ENCODE results near the gene KERA. TPM values are rescaled to one million over a fixed set of nuclear protein-coding genes. Genes with fewer than 3 reads are reported as not detected.

KERA gene, protein sequence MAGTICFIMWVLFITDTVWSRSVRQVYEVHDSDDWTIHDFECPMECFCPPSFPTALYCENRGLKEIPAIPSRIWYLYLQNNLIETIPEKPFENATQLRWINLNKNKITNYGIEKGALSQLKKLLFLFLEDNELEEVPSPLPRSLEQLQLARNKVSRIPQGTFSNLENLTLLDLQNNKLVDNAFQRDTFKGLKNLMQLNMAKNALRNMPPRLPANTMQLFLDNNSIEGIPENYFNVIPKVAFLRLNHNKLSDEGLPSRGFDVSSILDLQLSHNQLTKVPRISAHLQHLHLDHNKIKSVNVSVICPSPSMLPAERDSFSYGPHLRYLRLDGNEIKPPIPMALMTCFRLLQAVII
- not detected in 2 replicates for total RNA-seq

DNA sequence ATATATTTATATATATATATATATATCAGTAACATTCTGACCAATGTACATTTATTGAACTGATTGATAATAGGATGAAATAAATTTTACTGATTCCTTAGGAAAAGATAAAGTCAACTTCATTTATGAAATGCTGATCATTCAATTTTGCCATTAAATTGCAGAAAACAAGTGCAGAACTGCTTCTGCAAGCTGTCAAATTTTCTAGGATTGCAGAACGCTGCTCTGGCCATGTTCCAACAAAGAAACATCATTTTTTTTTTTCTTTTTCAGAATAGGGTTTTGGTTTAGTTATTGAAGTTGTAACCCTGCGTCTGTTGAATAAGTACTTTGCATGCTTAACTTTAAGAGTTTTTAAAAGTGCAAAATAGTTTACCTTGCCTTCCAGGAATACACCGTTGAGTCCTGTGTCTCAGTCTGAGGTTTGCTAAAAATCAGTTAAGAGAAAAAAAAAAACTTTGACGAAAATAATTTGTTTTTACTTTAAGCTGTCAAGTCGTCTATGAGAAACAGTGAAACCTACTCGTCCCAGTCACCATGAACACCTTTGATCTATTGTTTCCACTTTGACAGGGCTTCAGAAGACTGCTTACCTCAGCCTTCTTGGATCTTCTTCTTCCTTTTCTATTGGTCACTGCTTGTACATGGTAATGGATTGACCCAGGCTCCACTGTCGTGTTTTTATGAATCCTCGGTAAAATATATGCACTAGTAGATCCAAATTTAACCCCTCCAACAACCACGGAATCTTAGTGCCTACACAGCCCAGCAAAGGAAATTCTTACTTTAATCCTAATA is at the start of gene KERA:
TSS of gene KERA (minus strand) at position 657 of the 798 bp plus-strand sequence. CDS start 1,743 bp downstream, outside the sequence.
- H3K4me3 ChIP-seq (ENCODE audit: low read depth, low read length): no peak within 1 kb of the TSS
- DNase-seq (ENCODE audit: low read depth): no peak
- TF ChIP-seq, protein P1, sequence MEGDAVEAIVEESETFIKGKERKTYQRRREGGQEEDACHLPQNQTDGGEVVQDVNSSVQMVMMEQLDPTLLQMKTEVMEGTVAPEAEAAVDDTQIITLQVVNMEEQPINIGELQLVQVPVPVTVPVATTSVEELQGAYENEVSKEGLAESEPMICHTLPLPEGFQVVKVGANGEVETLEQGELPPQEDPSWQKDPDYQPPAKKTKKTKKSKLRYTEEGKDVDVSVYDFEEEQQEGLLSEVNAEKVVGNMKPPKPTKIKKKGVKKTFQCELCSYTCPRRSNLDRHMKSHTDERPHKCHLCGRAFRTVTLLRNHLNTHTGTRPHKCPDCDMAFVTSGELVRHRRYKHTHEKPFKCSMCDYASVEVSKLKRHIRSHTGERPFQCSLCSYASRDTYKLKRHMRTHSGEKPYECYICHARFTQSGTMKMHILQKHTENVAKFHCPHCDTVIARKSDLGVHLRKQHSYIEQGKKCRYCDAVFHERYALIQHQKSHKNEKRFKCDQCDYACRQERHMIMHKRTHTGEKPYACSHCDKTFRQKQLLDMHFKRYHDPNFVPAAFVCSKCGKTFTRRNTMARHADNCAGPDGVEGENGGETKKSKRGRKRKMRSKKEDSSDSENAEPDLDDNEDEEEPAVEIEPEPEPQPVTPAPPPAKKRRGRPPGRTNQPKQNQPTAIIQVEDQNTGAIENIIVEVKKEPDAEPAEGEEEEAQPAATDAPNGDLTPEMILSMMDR (conservative IDR thresholded peaks at IDR 0.05; ENCODE audit: low read depth, low read length): no peak

DNA sequence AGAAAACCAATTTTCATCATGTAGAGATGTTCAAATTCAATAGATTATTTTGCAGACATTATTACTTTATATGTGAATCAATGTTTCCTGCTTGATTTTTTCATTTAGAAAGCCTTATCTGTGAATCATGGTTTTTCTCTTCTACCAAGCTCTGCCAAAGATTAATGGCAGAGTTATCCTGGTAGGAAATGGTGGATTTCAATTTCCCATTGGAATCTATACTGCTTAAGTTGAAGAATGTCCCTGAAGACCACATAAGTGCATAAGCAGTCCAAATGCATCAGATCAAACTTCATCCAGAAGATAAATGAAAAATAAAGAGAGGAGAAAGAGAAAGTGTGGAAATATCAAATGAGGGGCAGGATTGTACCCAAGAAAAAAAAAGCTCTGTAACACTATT is 48.5 kb upstream of the KERA start:
- TF ChIP-seq, protein P1 (conservative IDR thresholded peaks at IDR 0.05; ENCODE audit: low read depth, low read length): no peak
- DNase-seq (ENCODE audit: low read depth): no peak
- no peak overlapping the region for H3K4me3 ChIP-seq (ENCODE audit: low read depth, low read length)

DNA sequence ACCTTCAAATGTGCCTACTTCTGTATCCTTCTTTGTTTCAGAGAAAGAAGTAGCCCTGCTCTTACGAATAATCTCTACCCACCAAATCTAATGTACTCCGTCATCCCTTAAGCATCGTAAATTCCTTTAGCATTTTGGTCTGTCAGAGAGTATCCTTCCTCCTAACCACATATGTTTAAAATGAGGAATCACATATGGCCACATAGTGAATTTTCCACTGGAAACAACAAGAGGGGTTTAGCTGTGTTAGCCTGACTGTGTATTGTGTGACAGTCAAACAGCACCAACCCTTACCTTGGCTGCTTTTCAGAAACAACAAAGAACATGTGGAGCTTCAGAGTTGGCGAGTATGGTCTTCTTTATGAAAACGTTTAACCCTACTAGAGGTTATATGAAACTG is 48.0 kb upstream of the KERA start:
- TF ChIP-seq, protein P1 (conservative IDR thresholded peaks at IDR 0.05; ENCODE audit: low read depth, low read length): no peak
- no peak for DNase-seq (ENCODE audit: low read depth)
- H3K4me3 ChIP-seq (ENCODE audit: low read depth, low read length): no peak overlapping the region

DNA sequence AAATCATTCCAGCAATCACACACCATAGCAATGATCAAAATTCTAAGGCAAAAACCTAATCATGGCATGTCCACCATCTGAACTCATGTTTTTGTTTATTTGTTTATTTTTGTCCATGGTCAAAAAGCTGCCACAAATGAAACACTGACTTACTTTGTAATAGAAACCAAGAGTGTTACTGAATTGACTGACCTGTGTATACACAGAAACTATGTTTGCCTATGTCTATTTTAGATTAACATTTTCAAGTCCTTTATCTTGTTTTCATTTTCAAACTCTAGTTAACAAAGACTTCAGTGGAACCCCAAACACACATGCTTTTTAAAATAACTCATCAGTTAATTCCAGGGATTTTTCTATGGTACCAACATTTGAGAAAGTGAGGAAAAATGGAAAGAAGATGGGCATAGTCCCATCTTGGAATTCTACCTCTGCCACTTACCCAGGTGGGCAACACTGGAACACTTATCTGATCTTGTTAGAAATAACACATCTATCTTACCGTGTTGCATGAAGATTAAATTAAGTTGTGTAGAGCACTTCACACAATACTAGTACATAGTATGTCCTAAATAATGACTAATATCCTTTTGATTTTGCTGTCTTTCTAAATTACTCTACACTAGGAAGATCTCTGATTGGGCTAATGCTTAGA is 47.1 kb upstream of the KERA start:
- TF ChIP-seq, protein P1 (conservative IDR thresholded peaks at IDR 0.05; ENCODE audit: low read depth, low read length): no peak
- DNase-seq (ENCODE audit: low read depth): no peak
- H3K4me3 ChIP-seq (ENCODE audit: low read depth, low read length): no peak overlapping the region

DNA sequence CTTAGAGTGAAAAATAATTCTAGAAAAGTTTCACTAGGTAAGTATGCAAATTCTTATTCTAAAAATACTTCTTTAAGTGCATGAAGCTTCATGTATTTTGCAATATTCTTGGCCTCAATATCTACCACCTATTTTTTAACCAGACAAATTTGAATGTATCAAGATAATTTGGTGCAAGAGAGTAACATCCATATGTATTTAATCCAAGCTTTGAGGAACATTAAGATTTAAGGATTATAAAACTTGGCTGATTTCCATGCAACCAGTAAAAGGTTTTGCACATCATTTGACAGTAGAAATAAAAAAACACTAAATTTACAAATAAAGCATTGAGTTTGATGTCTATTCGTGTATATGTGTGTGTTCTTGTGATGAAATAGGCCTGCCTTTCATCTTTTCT is 45.8 kb upstream of the KERA start:
- H3K4me3 ChIP-seq (ENCODE audit: low read depth, low read length): no peak overlapping the region
- DNase-seq (ENCODE audit: low read depth): no peak
- TF ChIP-seq, protein P1 (conservative IDR thresholded peaks at IDR 0.05; ENCODE audit: low read depth, low read length): no peak

DNA sequence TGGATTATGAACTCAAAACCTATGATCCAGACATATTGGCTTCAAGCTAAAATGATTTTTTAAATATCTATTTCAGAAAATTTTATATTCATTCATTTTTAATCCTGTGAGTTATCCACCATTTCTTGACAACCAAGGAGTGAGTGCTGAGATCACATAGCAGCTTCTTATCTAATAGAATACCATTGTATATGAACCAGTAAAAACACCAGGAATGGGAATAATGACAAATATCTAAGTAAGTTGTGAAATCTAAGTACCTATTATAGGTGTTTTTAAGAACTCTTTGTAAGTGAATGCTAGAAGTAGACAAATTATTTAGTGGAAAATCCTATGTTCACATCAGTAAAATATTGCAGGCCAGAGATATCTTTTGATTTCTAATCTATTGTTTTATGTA is 45.3 kb upstream of the KERA start:
- H3K4me3 ChIP-seq (ENCODE audit: low read depth, low read length): no peak overlapping the region
- no peak for DNase-seq (ENCODE audit: low read depth)
- TF ChIP-seq, protein P1 (conservative IDR thresholded peaks at IDR 0.05; ENCODE audit: low read depth, low read length): no peak
